Stimulated activated naive CD8-positive, alpha-beta T cell treated with anti-CD3 and anti-CD28 coated beads, Interleukin-15, Interleukin-2, amounts not matched to agents 100 ng/mL and 50 ng/mL, for 24 hours (primary cell): ENCODE measurements around the gene PAX5.

ENCODE experiments used
- H3K27ac Mint-ChIP-seq: one replicate; pipeline ENCODE4 v1.8.0; 2021; ENCODE audit warnings: mild to moderate bottlenecking, mixed read lengths
- H3K27me3 Mint-ChIP-seq: one replicate; pipeline ENCODE4 v1.8.0; 2021; ENCODE audit warnings: mixed read lengths
- H3K36me3 Mint-ChIP-seq: one replicate; pipeline ENCODE4 v1.8.0; 2021; ENCODE audit warnings: low read depth, mixed read lengths
- H3K4me1 Mint-ChIP-seq: one replicate; pipeline ENCODE4 v1.8.0; 2021; ENCODE audit warnings: low read depth, mixed read lengths
- H3K4me3 Mint-ChIP-seq: one replicate; pipeline ENCODE4 v1.8.0; 2021; ENCODE audit warnings: mild to moderate bottlenecking, mixed read lengths
- H3K9me3 Mint-ChIP-seq: one replicate; pipeline ENCODE4 v1.8.0; 2021; ENCODE audit warnings: mixed read lengths

The PAX5 gene

DNA sequence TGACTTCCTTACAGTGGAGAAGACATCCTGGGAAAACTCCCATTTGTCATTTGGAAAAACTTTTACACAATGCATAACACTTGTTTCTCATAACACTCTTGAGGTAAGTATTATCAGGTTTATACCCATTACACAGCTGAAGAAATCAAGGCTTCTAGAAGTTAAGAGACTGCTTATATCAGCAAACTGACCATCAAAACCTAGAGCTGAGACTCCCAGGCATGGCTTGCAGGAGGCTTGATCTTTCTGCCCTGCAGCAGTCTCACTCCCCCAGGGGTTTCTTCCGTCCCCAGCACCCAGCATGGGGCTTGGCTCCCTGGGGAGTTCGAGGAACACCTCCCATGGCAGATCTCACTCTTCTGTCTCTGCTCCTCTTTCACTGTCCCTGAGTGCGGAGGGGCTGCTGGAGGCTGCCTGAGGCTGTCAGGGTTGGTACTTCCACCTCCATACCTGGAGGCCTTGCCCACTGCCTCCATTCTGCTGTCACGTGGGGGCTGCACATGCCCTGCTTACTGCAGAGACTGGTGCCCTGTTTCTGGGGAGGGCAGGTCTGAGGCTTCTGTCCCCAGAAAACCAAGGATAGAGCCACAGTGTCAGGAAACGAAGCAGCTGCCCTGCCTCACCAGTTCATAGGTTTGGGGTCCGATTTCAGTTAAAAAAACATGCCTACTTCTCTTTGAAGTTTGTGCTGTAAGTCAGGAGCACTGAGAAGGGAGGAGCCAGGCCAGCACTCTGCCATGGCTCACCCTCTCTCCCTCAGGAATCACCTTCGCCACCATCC is 202.5 kb downstream of the PAX5 start:
- Mint-ChIP-seq H3K9me3 (no peaks in the 10 kb centered on the region), H3K36me3 (no peaks in the 10 kb centered on the region), H3K4me1 (no peaks in the 10 kb centered on the region), H3K27ac (no peak overlapping the region), H3K4me3 (no peak overlapping the region), H3K27me3 (peaks cover 4% of the 10 kb centered on the region)

DNA sequence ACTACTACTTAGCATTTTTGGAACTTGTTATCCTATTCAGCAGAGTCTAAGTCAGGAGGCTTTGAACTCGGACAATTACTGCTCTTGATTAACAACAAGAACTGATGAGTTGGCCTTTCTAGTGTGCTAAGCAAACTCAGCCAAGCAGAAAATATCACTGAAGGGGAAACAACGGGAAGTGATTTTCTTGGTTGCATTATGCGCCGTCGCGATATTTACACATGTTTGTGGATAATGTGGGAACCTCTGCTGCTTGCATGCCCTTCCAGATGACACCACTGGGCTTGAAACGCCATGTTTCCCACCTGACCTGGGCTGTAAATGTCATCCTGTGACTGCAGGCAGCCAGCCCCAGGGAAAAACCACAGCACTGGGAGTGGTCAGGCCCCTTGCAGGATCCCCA is 205.5 kb downstream of the PAX5 start:
- no peak overlapping the region for H3K4me3 Mint-ChIP-seq

DNA sequence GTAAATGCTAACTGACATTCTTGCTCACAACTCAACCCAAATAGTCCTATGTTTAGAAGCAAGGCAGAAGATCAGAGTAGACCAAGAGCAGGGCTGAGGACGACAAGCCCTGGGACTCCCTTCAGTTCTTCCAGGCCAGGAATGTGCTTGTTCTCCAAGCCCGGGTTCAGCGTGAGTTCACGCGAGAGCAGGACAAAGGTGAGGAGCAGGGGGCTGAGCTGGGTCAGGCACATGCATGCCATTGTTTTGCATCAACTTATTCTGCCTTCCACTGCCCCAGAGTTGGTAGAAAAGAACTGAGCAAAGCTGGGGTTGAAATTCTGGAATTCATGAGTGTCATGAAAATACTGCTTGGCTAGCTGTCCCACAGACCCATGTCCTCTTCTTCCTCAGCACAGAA is 206.5 kb downstream of the PAX5 start:
- no peaks in the 10 kb centered on the region for H3K9me3 Mint-ChIP-seq
- no peak overlapping the region for H3K4me3 Mint-ChIP-seq
- no peak overlapping the region for H3K27ac Mint-ChIP-seq
- H3K27me3 Mint-ChIP-seq = peaks cover 6% of the 10 kb centered on the region
- H3K36me3 Mint-ChIP-seq = no peaks in the 10 kb centered on the region
- H3K4me1 Mint-ChIP-seq = no peaks in the 10 kb centered on the region

More for the DNA sequence above, 205.5 kb downstream of the PAX5 start:
- no peak overlapping the region for H3K27ac Mint-ChIP-seq
- no peaks in the 10 kb centered on the region for H3K9me3 Mint-ChIP-seq
- no peaks in the 10 kb centered on the region for H3K36me3 Mint-ChIP-seq
- no peaks in the 10 kb centered on the region for H3K4me1 Mint-ChIP-seq
- peaks cover 4% of the 10 kb centered on the region for H3K27me3 Mint-ChIP-seq

DNA sequence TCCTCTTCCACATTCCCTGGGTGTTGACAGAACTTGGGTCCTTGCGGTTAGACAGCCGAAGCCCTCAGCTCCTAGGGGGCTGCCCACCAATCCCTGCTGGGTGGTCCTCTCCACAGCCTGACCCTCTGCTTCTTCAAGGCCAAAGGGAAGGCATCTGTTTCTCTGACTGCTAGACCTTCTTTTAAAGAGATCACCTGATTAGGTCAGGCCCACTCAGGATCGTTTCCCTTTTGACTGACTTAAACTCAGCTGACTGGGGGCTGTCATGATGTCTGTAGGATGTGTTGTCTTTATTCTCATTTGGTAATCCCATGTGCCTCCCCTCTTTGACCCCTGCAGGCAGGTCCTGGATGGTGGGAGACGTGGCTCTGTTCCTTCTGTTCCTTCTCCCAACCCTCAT is 207.5 kb downstream of the PAX5 start:
- Mint-ChIP-seq H3K27me3 (peaks cover 7% of the 10 kb centered on the region), H3K27ac (no peak overlapping the region), H3K36me3 (no peaks in the 10 kb centered on the region), H3K4me3 (no peak overlapping the region), H3K9me3 (no peaks in the 10 kb centered on the region), H3K4me1 (no peaks in the 10 kb centered on the region)

DNA sequence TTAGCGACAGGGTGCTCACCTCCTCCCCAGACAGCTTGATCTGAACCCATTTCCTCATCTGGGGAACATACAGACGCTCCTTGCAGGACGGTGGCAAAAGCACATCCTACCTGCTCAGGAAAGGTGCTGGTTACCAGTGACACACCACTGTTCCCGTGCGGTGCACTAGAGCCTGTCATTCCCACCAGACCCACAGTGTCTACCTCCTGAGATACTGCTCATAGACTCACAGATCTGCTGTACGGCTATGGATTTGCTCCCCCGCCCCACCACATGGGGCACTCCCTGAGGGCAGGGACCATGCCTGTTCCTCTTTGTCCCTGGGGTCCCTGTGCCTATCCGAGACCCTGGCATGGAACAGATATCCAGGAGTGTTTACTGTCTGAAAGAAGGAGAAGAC is 208.9 kb downstream of the PAX5 start:
- Mint-ChIP-seq H3K27me3 (peaks cover 11% of the 10 kb centered on the region), H3K4me3 (no peak overlapping the region), H3K4me1 (no peaks in the 10 kb centered on the region), H3K36me3 (no peaks in the 10 kb centered on the region), H3K27ac (no peak overlapping the region), H3K9me3 (no peaks in the 10 kb centered on the region)

DNA sequence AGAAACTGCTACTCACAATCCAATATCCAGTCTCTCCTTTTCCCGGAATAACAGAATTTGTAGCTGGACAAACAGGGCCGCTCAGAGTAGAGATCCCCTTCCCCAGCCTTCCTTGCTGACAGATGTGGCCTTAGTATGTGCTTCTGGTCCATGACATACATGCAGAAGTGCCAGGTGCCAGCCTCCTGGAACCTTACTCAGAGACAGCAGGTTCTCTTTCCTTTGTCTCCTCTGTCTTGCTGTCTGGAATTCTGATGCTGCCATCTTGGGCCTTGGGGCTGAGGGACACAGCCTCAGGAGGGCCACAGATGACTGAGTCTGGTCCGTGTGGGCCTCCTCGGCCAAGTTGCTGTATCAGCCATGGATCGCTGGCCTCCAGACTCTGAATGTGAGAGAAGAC is 210.1 kb downstream of the PAX5 start:
- no peak overlapping the region for H3K27ac Mint-ChIP-seq
- H3K4me3 Mint-ChIP-seq = no peak overlapping the region
- H3K27me3 Mint-ChIP-seq = peaks cover 19% of the 10 kb centered on the region
- H3K36me3 Mint-ChIP-seq = no peaks in the 10 kb centered on the region
- H3K4me1 Mint-ChIP-seq = no peaks in the 10 kb centered on the region
- H3K9me3 Mint-ChIP-seq = no peaks in the 10 kb centered on the region

DNA sequence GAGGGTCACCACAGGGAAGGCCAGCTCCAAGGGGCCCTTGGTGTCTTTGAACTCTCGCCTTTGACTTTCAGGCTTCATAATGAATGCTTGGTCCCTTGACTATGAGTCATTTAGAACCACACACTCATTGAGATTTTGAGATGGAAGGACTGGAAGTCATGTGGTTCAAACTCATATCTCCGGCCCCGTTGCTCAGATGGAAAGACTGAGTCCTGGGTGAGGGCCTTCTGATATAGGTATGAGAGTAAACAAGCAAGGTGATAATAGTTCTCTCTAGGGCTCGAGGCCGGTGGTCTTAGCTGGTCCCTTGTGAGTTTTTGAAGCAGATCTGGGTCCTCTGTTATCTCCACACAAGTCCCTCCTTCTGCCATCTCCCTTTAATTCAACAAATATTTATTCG is 210.6 kb downstream of the PAX5 start:
- Mint-ChIP-seq H3K36me3 (no peaks in the 10 kb centered on the region), H3K9me3 (no peaks in the 10 kb centered on the region), H3K27ac (no peak overlapping the region), H3K4me1 (peaks cover 4% of the 10 kb centered on the region), H3K4me3 (no peak overlapping the region), H3K27me3 (peaks cover 23% of the 10 kb centered on the region)

DNA sequence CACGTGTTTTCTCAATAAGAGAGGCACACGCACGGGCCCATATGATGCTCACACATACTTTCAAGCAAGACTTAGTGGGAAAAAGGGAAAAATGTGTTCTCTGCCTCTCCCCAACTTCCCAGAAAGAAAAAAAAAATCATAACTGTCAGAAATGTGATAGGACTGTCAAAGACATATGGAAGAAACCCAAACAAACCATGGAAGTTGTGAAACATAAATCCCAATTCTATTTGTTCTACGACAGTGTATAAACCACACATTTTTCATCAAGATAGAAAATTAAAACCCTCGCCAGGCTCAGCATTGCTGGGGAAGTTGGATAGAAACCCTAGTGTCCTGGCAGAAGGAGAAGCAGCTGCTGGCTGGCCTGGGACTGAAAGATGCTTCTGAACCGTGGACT is 211.9 kb downstream of the PAX5 start:
- H3K27ac Mint-ChIP-seq = no peak overlapping the region
- no peaks in the 10 kb centered on the region for H3K9me3 Mint-ChIP-seq
- H3K27me3 Mint-ChIP-seq = peaks cover 27% of the 10 kb centered on the region
- H3K4me3 Mint-ChIP-seq = no peak overlapping the region
- no peaks in the 10 kb centered on the region for H3K36me3 Mint-ChIP-seq
- peaks cover 4% of the 10 kb centered on the region for H3K4me1 Mint-ChIP-seq

DNA sequence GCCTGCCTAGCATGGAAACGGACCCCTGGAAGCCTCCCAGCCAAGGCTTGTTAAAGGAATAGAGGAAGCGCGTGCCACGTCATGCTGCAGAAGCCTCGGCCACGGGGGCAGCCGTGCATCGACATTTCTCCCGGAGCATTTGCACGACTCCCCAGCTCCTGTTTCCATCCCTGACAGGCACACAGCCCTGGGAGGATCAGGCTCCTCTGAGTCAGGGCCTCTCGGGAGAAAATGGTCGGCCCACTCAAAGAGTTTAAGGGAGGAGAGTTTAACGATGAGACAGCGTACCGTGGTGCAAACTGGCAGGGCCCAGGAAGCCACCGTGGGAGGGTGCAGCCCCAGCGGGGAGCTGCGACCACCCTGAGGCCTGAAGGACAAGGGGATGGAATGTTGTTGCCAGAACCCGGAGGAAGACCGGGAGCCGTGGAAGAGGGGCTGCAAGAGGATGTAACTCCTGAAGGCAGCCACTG is 213.6 kb downstream of the PAX5 start:
- no peaks in the 10 kb centered on the region for H3K36me3 Mint-ChIP-seq

DNA sequence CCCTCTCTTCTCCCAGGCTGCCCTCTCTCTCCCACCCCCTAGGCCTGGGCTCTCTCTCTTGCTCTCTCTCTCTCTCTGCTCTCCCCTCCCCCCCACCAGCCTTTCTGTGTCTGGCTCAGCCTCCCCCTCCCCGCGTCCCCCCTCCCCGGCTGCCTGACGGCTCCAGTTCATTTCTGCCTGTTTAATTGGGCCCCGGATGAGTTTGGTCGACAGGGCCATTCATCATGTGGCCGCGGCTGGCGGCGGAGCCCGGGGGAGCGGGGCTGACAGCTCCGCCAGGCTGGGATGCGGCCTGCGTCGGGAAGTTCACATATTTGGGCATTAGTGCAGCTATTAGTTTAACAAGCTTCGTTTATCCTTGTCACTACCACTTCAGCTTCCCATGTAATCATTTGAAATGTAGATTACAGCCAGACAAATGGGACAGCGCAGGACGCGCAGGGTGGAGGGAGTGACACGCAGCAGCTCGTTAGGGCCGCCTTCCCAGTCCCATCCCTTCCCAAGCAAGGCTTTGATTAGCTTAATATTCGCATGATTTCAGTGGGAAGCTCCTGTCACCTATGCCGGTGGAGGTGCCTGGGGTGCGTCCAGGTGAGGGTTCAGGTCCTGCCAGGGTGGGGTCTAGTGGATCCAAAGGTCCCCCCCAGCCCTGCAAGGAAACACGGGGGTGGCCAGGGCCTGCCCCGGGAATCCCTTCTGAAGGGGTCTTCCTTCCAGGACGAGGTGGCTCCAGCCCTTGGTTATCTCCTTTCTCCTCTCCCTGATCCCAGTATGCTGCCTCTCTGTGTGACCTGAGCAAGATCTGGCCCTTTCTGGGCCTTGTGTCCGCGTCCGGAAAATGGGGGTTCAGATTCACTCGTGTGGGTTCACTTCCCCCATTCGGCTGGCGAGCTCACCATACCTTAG is 214.8 kb downstream of the PAX5 start:
- Mint-ChIP-seq H3K4me1 (peaks cover 4% of the 10 kb centered on the region), H3K27ac (no peak overlapping the region), H3K9me3 (no peaks in the 10 kb centered on the region), H3K4me3 (no peak overlapping the region), H3K36me3 (no peaks in the 10 kb centered on the region), H3K27me3 (peaks cover 32% of the 10 kb centered on the region)

More for the DNA sequence above, 213.6 kb downstream of the PAX5 start:
- Mint-ChIP-seq H3K4me1 (peaks cover 4% of the 10 kb centered on the region), H3K9me3 (no peaks in the 10 kb centered on the region), H3K4me3 (no peak overlapping the region), H3K27ac (no peak overlapping the region), H3K27me3 (peaks cover 32% of the 10 kb centered on the region)

DNA sequence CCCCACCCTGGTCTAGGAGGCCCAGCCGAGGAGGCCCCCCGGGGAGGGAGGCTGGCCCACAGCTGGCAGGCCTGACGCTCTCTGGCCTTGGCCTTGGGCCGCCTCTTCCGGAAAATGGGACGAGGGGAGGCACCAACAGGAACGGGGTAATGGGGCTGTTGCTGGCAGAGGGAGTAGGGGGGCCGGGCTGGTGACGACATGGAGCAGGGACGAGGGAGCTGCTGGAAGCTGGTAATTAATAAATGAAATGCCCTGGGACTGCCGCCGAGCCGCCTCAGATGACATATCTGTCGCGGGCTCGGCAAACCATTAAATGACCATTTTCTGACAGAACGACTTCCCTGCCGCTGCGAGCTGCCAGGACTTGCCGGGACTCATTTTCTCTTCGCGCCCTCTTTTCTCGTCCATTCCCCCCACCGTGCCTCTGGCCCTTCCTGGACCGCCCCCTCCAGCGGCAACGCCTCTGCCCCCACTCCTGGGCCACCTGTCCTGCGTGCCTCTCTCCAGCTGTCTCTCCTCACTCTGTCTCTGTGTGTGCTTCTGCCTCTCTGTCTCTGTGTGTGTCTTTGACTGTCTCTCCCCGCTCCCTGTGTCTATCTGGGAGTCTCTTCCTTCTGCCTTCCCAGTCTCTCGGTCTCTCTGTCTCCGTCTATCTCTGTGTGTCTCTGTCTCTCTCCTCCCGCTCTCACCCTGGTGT is 215.7 kb downstream of the PAX5 start:
- no peaks in the 10 kb centered on the region for H3K9me3 Mint-ChIP-seq
- peaks cover 4% of the 10 kb centered on the region for H3K4me1 Mint-ChIP-seq
- H3K4me3 Mint-ChIP-seq = no peak overlapping the region
- no peak overlapping the region for H3K27ac Mint-ChIP-seq
- H3K36me3 Mint-ChIP-seq = no peaks in the 10 kb centered on the region
- H3K27me3 Mint-ChIP-seq = peaks cover 32% of the 10 kb centered on the region

DNA sequence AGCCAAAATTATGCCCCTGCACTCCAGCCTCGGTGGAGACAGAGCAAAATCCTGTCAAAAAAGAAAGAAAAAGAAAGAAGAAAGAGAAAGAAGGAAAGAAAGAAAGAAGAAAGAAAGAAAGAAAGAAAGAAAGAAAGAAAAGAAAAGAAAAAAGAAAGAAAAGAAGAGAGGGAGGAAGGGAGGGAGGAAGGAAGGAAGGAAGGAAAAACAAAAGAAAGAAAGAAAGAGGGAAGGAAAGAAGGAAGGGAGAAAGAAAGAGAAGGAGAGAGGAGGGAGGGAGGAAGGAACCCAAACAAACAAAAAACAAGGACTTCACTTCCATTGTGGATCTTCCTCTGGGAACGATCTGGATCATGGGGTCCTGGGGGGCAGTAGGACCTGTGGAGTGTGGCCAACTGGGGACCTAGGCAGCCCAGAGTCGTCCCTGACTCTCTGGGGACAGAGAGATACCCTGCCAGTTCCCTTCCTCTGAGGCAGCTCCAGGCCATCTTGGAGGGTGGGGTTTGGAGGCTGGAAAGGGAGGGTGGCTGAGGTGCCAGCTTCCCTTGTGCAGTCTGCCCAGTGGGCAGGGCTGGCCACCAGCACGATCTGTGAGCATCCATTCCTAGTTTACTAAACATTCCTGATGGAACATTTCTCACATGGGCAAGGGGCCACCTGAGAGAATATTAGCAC is 216.8 kb downstream of the PAX5 start:
- Mint-ChIP-seq H3K4me3 (no peak overlapping the region), H3K27me3 (peaks cover 28% of the 10 kb centered on the region), H3K4me1 (peaks cover 4% of the 10 kb centered on the region), H3K27ac (no peak overlapping the region), H3K36me3 (no peaks in the 10 kb centered on the region), H3K9me3 (no peaks in the 10 kb centered on the region)

DNA sequence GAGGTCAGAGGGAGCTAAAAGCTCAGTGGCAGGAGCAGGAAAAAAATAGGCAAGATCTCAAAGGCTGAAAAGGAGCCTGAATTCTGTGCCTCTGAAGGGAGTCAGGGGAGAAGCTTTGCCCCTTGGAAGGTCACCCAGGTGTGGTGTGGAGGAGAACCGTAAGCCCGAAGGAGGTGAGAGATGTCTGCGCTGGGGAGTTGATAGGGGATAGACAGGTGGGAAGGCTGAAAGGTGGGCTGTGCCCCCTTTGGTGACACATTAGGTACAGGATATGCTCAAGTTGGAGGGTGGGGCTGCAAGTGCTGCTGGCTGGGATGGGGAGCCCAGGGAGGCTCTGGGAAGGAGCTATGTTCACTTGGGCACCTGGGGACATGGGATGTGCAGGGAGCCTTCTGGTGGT is 217.7 kb downstream of the PAX5 start:
- H3K27me3 Mint-ChIP-seq = peaks cover 28% of the 10 kb centered on the region
- H3K27ac Mint-ChIP-seq = no peak overlapping the region
- H3K9me3 Mint-ChIP-seq = no peaks in the 10 kb centered on the region
- peaks cover 4% of the 10 kb centered on the region for H3K4me1 Mint-ChIP-seq
- no peak overlapping the region for H3K4me3 Mint-ChIP-seq
- no peaks in the 10 kb centered on the region for H3K36me3 Mint-ChIP-seq

DNA sequence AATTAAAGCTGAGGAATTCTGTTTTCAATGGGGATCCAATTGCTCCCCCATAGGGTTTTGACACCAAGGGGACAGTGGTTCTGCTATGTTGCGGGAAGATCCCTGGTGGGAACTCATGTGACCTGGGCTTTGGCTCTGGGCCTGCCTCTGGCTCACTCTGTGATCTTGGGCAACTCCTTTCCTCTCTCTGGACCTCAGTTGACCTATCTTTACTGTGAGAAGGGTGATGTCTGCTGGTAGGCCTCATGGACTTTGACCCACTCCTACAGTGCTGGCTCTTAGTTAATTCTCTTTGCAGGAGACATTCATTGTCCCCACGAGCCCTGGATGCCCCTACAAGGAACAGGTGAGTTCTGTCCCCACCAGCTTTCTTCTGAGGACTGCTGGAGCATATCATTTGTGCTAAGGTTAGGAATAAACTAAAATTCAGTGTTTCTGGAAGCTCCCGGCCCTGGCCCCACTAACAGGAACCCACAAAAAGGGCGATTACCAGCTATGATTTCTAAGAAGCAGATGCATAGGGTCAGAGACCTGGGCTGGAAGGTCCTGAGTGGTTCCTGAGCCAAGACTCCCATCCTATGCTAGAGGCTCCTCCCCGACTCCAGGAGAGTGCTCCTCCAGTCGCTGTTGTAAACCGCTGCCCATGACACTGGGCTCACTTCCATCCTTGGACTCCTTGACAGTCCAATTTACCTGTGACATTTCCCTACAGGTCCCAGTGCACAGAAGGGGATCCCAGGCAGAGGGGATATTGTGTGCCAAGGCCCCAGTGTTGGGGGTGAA is 218.3 kb downstream of the PAX5 start:
- H3K9me3 Mint-ChIP-seq = no peaks in the 10 kb centered on the region
- peaks cover 31% of the 10 kb centered on the region for H3K27me3 Mint-ChIP-seq
- peaks cover 4% of the 10 kb centered on the region for H3K4me1 Mint-ChIP-seq
- H3K4me3 Mint-ChIP-seq = no peak overlapping the region
- H3K27ac Mint-ChIP-seq = no peak overlapping the region
- no peaks in the 10 kb centered on the region for H3K36me3 Mint-ChIP-seq
